HL-60 (cell line): ENCODE data around the gene UBP1.

Experiments used
- DNase-seq, 2 experiments: peaks; one replicate each; pipeline ENCODE4 v3.0.0-alpha.2; 2010 to 2020; ENCODE audit warnings: low read depth in 1 of 2, low spot score in 1 of 2
- H3K27ac ChIP-seq: fragments of 250-450 bp; sonication (Bioruptor Pico); replicated peaks from 2 replicates; pipeline ENCODE4 v1.5.1; 2020; ENCODE audit warnings: mild to moderate bottlenecking, moderate library complexity
- H3K27me3 ChIP-seq: fragments of 250-450 bp; sonication (Bioruptor Pico); 2 replicates; pipeline ENCODE4 v1.5.1; 2021; ENCODE audit warnings: mild to moderate bottlenecking, moderate library complexity; ENCODE audit not compliant: insufficient read depth, poor library complexity, severe bottlenecking
- H3K4me3 ChIP-seq: replicated peaks from 2 replicates; pipeline ENCODE4 v1.5.1; 2011; ENCODE audit warnings: mild to moderate bottlenecking, control low read depth, low read length; ENCODE audit not compliant: insufficient read depth
- GABPA ChIP-seq: IDR thresholded peaks from 2 replicates; pipeline ENCODE4 v1.6.1; 2012; ENCODE audit warnings: low read depth
- POLR2AphosphoS5 ChIP-seq: IDR thresholded peaks from 2 replicates; pipeline ENCODE4 v1.6.1; 2012; ENCODE audit warnings: low read depth
- SPI1 ChIP-seq: IDR thresholded peaks from 2 replicates; pipeline ENCODE4 v1.6.1; 2012; ENCODE audit warnings: low read depth, mild to moderate bottlenecking, borderline replicate concordance
- long read RNA-seq: library from polyadenylated mRNA; unstranded; transcript quantifications from one replicate; pipeline ENCODE4 v2.0.0, GENCODE V29; 2020
- TF ChIP-seq, protein P1 (sequence below): IDR thresholded peaks from one replicate; pipeline ENCODE4 v1.5.1; 2011; ENCODE audit warnings: low read length, control low read depth, inconsistent platforms; ENCODE audit not compliant: insufficient read depth
- TF ChIP-seq, protein P2 (sequence below): IDR thresholded peaks from 2 replicates; pipeline ENCODE4 v1.6.1; 2012; ENCODE audit warnings: low read depth; ENCODE audit not compliant: insufficient replicate concordance

The UBP1 gene, protein sequence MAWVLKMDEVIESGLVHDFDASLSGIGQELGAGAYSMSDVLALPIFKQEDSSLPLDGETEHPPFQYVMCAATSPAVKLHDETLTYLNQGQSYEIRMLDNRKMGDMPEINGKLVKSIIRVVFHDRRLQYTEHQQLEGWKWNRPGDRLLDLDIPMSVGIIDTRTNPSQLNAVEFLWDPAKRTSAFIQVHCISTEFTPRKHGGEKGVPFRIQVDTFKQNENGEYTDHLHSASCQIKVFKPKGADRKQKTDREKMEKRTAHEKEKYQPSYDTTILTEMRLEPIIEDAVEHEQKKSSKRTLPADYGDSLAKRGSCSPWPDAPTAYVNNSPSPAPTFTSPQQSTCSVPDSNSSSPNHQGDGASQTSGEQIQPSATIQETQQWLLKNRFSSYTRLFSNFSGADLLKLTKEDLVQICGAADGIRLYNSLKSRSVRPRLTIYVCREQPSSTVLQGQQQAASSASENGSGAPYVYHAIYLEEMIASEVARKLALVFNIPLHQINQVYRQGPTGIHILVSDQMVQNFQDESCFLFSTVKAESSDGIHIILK
- long read RNA-seq, full-length matches to known transcripts = 5 of 15 reads
- long read RNA-seq, partial matches to known transcripts = 4 of 15 reads
- long read RNA-seq, other reads (novel, unspliced or antisense) = 6 of 15 reads

DNA sequence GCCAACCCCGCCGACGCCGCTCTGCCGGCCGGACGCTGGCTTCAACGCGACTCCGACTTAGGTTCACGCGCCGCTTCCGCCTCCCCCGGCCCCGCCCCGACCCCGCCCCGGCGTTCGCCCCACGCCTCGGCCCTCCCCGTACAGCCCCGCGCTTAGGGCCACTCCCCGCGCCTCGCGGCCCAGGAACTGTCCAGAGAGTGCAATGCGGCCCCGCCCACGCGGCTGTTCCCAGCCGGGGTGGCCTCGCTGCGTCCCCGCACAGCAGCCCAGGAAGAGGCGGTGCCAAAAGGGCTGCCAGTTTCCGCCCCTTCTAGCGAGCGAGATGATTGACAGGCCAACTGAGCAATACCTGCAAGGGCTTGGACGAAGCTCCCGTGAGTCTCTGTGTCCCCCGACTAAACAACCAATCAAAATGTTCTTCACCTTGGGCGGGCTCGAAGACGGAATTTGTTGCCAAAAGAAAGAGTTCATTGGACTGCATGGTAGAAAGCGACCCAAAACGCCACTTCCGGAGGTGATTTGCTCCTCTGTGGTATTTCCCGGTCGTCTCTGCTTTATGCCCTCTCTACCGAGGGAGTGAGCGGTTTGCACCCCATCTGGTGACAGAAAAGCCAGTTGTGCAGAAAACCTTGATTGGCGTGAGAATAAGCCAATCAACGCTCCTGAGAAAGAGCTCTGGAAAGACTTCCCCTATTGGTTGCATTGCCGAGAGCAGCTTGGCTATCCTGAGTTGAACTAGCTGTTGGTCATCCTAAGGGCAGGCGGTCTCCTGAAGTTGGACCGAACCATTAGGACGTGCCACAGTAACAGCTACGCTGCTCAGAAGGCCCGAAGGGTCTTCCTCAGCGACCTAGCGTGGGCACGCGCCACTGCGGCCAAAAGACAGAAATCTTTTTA, at the start of gene UBP1:
Gene UBP1, minus strand, starts transcription at position 78 of the 897 bp plus-strand sequence. CDS start 557 bp downstream, outside the sequence.
- DNase-seq = peak; percentile 99 to 100
- peak within 1 kb of the TSS; percentile 88 for H3K4me3 ChIP-seq
- H3K27me3 ChIP-seq = no peaks in the 10 kb centered on the region
- H3K27ac ChIP-seq = peak within 1 kb of the TSS; percentile 96
- peak; percentile 88; the same call in 1 of the 2 replicates for TF ChIP-seq SPI1
- peak; percentile 96 for TF ChIP-seq POLR2AphosphoS5
- TF ChIP-seq, protein P1, sequence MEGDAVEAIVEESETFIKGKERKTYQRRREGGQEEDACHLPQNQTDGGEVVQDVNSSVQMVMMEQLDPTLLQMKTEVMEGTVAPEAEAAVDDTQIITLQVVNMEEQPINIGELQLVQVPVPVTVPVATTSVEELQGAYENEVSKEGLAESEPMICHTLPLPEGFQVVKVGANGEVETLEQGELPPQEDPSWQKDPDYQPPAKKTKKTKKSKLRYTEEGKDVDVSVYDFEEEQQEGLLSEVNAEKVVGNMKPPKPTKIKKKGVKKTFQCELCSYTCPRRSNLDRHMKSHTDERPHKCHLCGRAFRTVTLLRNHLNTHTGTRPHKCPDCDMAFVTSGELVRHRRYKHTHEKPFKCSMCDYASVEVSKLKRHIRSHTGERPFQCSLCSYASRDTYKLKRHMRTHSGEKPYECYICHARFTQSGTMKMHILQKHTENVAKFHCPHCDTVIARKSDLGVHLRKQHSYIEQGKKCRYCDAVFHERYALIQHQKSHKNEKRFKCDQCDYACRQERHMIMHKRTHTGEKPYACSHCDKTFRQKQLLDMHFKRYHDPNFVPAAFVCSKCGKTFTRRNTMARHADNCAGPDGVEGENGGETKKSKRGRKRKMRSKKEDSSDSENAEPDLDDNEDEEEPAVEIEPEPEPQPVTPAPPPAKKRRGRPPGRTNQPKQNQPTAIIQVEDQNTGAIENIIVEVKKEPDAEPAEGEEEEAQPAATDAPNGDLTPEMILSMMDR = no peak
- TF ChIP-seq, protein P2, sequence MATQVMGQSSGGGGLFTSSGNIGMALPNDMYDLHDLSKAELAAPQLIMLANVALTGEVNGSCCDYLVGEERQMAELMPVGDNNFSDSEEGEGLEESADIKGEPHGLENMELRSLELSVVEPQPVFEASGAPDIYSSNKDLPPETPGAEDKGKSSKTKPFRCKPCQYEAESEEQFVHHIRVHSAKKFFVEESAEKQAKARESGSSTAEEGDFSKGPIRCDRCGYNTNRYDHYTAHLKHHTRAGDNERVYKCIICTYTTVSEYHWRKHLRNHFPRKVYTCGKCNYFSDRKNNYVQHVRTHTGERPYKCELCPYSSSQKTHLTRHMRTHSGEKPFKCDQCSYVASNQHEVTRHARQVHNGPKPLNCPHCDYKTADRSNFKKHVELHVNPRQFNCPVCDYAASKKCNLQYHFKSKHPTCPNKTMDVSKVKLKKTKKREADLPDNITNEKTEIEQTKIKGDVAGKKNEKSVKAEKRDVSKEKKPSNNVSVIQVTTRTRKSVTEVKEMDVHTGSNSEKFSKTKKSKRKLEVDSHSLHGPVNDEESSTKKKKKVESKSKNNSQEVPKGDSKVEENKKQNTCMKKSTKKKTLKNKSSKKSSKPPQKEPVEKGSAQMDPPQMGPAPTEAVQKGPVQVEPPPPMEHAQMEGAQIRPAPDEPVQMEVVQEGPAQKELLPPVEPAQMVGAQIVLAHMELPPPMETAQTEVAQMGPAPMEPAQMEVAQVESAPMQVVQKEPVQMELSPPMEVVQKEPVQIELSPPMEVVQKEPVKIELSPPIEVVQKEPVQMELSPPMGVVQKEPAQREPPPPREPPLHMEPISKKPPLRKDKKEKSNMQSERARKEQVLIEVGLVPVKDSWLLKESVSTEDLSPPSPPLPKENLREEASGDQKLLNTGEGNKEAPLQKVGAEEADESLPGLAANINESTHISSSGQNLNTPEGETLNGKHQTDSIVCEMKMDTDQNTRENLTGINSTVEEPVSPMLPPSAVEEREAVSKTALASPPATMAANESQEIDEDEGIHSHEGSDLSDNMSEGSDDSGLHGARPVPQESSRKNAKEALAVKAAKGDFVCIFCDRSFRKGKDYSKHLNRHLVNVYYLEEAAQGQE = peak; percentile 68
- peak; percentile 85 for TF ChIP-seq GABPA

DNA sequence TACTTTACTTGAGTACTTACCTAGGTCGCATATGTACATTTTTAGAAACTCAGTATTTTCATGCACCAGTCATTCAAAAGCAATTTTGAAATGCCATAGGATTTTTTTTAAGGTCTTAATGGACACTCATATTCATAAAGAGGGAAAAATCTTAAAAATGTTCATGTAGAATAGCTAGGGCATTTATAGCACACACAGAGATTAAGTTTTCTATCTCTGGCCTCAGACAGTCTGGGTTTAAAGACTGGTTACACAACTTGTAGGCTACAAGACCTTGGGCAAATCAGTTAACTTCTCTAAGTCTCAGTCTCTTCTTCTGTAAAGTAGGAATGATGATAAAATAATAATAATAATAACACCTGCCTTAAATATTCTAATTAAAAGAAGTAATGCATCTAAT, 48.5 kb upstream of the UBP1 start:
- TF ChIP-seq GABPA (no peak), POLR2AphosphoS5 (no peak), SPI1 (no peak)
- TF ChIP-seq, protein P2 = no peak
- TF ChIP-seq, protein P1 = no peak
- no peak overlapping the region for H3K27ac ChIP-seq
- no peak overlapping the region for H3K4me3 ChIP-seq
- no peak for DNase-seq
- no peaks in the 10 kb centered on the region for H3K27me3 ChIP-seq

DNA sequence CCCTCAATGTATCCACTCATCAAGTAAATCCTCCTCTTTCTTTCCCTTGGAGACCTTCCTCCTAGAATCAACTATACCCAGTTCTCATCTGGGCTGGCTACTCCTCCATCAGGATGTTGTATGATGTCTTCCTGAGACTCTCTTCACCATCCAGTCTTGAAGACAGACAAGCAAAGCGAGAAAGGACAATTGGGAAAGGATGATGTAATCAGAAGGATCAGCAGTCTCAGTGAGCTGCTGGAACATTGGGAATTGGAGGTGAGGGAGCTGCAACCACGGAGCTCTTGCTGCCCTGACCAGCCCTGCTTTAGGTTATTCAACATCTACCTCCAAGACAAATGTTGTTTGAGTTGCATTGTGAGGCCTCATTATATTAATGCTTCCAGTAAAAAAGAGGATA, 48.0 kb upstream of the UBP1 start:
- Histone ChIP-seq H3K27ac (no peak overlapping the region), H3K4me3 (no peak overlapping the region), H3K27me3 (no peaks in the 10 kb centered on the region)
- TF ChIP-seq, protein P2 = no peak
- no peak for TF ChIP-seq SPI1
- TF ChIP-seq POLR2AphosphoS5 = no peak
- TF ChIP-seq GABPA = no peak
- DNase-seq = no peak
